ENCODE results near the gene C6orf132.

Gene C6orf132

DNA sequence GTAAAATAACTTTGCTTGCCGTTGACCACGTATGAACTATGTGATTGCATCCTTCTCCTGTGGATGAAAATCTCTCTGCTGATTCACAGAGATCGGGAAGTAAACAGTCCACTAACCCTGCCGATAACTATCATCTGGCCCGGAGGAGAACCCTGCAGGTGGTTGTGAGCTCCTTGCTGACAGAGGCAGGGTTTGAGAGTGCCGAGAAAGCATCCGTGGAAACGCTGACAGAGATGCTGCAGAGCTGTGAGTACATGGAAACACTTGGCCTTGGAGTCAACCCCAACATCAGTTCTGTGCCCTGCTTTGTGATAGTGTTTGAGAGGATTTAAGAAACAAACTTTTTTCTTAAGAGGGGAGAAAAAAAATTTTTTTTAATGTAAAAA, 91.2 kb downstream of the C6orf132 start:
- H3K27me3 ChIP-seq (ENCODE audit: insufficient read depth, low read length): 0 out of 2 replicates have a peak, but pooled peaks cover 4% of the 10 kb centered on the region
- peaks cover 37% of the 10 kb centered on the region for H3K36me3 ChIP-seq (ENCODE audit: insufficient read depth, low read length)
- H3K79me2 ChIP-seq (ENCODE audit: insufficient read depth, low read length): no peaks in the 10 kb centered on the region
- H3K9ac ChIP-seq (ENCODE audit: low read length): peak overlapping the region; percentile 72
- TF ChIP-seq CTCF (IDR thresholded peaks at IDR 0.05; ENCODE audit: low read length): no peak
- no peak for TF ChIP-seq EZH2 (IDR thresholded peaks at IDR 0.05; ENCODE audit: borderline replicate concordance, low read length)
- H3K9me2 ChIP-seq (ENCODE audit: low read depth, low read length): no peaks in the 10 kb centered on the region
- peak overlapping the region; percentile 82 for H3K4me3 ChIP-seq (ENCODE audit: low read depth, low read length, poor library complexity, severe bottlenecking)
- 0 out of 2 replicates have a peak, but pooled peaks cover 7% of the 10 kb centered on the region for H3F3A ChIP-seq (ENCODE audit: insufficient read depth, low read length)
- no peak overlapping the region for H2AFZ ChIP-seq (ENCODE audit: low read length)
- H3K9me3 ChIP-seq (ENCODE audit: low read length): no peaks in the 10 kb centered on the region
- H3K27ac ChIP-seq (ENCODE audit: low read depth, low read length, poor library complexity, severe bottlenecking): peak overlapping the region; percentile 74
- peaks cover 44% of the 10 kb centered on the region for H3K4me1 ChIP-seq (ENCODE audit: insufficient read depth, low read length, severe bottlenecking)
- H4K20me1 ChIP-seq (ENCODE audit: insufficient read depth, low read length): no peaks in the 10 kb centered on the region
- H3K4me2 ChIP-seq (ENCODE audit: low read length): peak overlapping the region; percentile 91

Measured in OCI-LY1 (cell line).